Heart left ventricle (tissue), 16 donors: ENCODE data around the gene RFT1. TPM values are rescaled to one million over a fixed set of nuclear protein-coding genes. Genes with fewer than 3 reads are reported as not detected.

ENCODE experiments used
- ATAC-seq, 4 donors: fragments of 200-7000 bp; cut with Tn5 transposase; one replicate each; pipeline ENCODE4 v1.9.1; 2020 to 2022; ENCODE audit warnings: moderate library complexity in 4 of 4, mild to moderate bottlenecking in 3 of 4, moderate number of reproducible peaks in 1 of 4
- DNase-seq, 5 donors: peaks; one replicate each; pipeline ENCODE4 v3.0.0-alpha.2; 2020
- H3K27ac ChIP-seq, 12 donors: fragments of 200-600 bp; sonication (generic) in 4 of 12; one replicate each; pipeline versions ENCODE4 v1.5.0 to v1.8.0; 2016 to 2022; ENCODE audit warnings: mild to moderate bottlenecking in 2 of 12
- H3K27me3 ChIP-seq, 9 donors: fragments of 200-600 bp; sonication (generic) in 2 of 9; one replicate each; pipeline versions ENCODE4 v1.5.1 to v1.8.0; 2016 to 2022; ENCODE audit warnings: mild to moderate bottlenecking in 3 of 9
- H3K36me3 ChIP-seq, 9 donors: fragments of 200-600 bp; sonication (generic) in 2 of 9; one replicate each; pipeline versions ENCODE4 v1.5.0 to v1.8.0; 2018 to 2022; ENCODE audit warnings: mild to moderate bottlenecking in 2 of 9
- H3K4me1 ChIP-seq, 12 donors: fragments of 200-600 bp; sonication (generic) in 4 of 12; one replicate each; pipeline versions ENCODE4 v1.5.0 to v1.8.0; 2016 to 2022; ENCODE audit warnings: mild to moderate bottlenecking in 3 of 12
- H3K4me3 ChIP-seq, 12 donors: fragments of 200-600 bp; sonication (generic) in 4 of 12; one replicate each; pipeline versions ENCODE4 v1.5.0 to v1.8.0; 2017 to 2022; ENCODE audit warnings: mild to moderate bottlenecking in 9 of 12, moderate library complexity in 4 of 12
- H3K9me3 ChIP-seq, 12 donors: fragments of 200-600 bp; sonication (generic) in 4 of 12; one replicate each; pipeline versions ENCODE4 v1.5.0 to v1.8.0; 2016 to 2022; ENCODE audit warnings: mild to moderate bottlenecking in 1 of 12
- CTCF ChIP-seq, 12 donors: fragments of 200-600 bp; sonication (generic) in 4 of 12; IDR thresholded peaks; one replicate each; pipeline versions ENCODE4 v1.5.0 to v1.8.0; 2018 to 2022; ENCODE audit warnings: antibody characterized with exemption in 12 of 12, mild to moderate bottlenecking in 5 of 12
- POLR2A ChIP-seq, 2 donors: fragments of 450-650 bp; IDR thresholded peaks; one replicate each; pipeline ENCODE4 v1.6.1; 2017; ENCODE audit warnings: antibody characterized with exemption in 2 of 2, mild to moderate bottlenecking in 2 of 2, moderate library complexity in 2 of 2
- WGBS, 4 donors: extraction: QIAGEN DNeasy Blood & Tissue Kit in 2 of 4; methylation state at CpG; one replicate each; pipeline versions ENCODE4 v1.1.5 to v1.1.7; 2013 to 2018; 5-methylcytosine and 5-hydroxymethylcytosine counted together
- intact Hi-C, 10 donors: fragments of 100-400 bp; cut with DNase I; formaldehyde crosslinking; loops; one replicate each; pipeline versions ENCODE4 v1.11.1 to v1.14.2; 2022
- polyA plus RNA-seq, 2 donors: library from polyadenylated mRNA; stranded (reverse); fragments of 200-250 nt; gene quantifications; one replicate each; pipeline ENCODE4 v1.2.3, GENCODE V29; 2013
- total RNA-seq, 9 donors: library from RNA; depleted of rRNA in 2 of 9; stranded (reverse); fragments of >200 nt in 2 of 9; fragmentation: NEBNext Ultra II Directional in 3 of 9; extraction: Animal tissue kit (Norgen Biotek cat#: 25700) in 3 of 9; gene quantifications; one replicate each; pipeline versions ENCODE4 v1.1.0 to v1.2.4, GENCODE V29; 2016 to 2023
- donor health status: ischemic (EF 13 %, LVEDD 7.1; RV severe dilation, severe dysfunction).
- donor health status: healthy with polysubstance abuse.
- donor health status: DM: no; HTN: yes; CAD: no.
- donor health status: DM: no; HTN: no; CAD: no.
- donor health status: ischemic (EF 25% LVEDD 6.9; RV normal size, moderate dysfunction).
- donor health status: ischemic (EF 25% LVEDD 5.7; RV mildly dilated, moderate dysfunction).
- donor health status: healthy.
- donor health status: DM: yes; HTN: yes; CAD: no.
- donor health status: ischemic (EF 35%, LVEDD 5.7; RV mildly dilated, moderate dysfunction).
- donor health status: nonischemic (EF 11% LVEDD 7.7; RV severe dilation, severe dysfunction).
- donor health status: DM: yes; HTN: yes; CAD: no.
- donor health status: PGD.
- donor health status: ischemic (EF 29% LVEDD 5.4; RV normal size, mild dysfunction).
- donor health status: nonischemic (EF 23%, LVEDD 6.1; RV moderate dilation, normal function).

RFT1 gene
- total and polyA plus RNA-seq, 11 donors, result 5.0 to 16.2 (median 8.8) TPM

GRCh38 chr3:53039376-53039752 is 90.9 kb downstream of the RFT1 start:
- Histone ChIP-seq H3K36me3 (no peaks in the 10 kb centered on the region), H3K27me3 (no peaks in the 10 kb centered on the region), H3K4me3 (no peak overlapping the region), H3K4me1 (peaks cover 0 to 28% (median 12%) of the 10 kb centered on the region in 12 donors), H3K9me3 (no peaks in the 10 kb centered on the region), H3K27ac (no peak overlapping the region)
- no peak for TF ChIP-seq POLR2A (IDR thresholded peaks at IDR 0.05)
- no peak for TF ChIP-seq CTCF (IDR thresholded peaks at IDR 0.05)
- 84 to 94% (median 91%) methylated on average over 2 of the region's 2 CpGs for WGBS, 4 donors
- intact Hi-C loops, result no loop called here
- DNase-seq (no peak), ATAC-seq (no peak)

GRCh38 chr3:53038679-53039375 is 91.4 kb downstream of the RFT1 start:
- intact Hi-C loops, result no loop called here
- DNase-seq (no peak), ATAC-seq (no peak)
- no peaks in the 10 kb centered on the region for H3K36me3 ChIP-seq
- no peaks in the 10 kb centered on the region for H3K9me3 ChIP-seq
- no peak overlapping the region for H3K4me3 ChIP-seq
- H3K27ac ChIP-seq, result no peak overlapping the region
- no peak for TF ChIP-seq POLR2A (IDR thresholded peaks at IDR 0.05)
- no peak for TF ChIP-seq CTCF (IDR thresholded peaks at IDR 0.05)
- WGBS, 4 donors, result 86 to 93% (median 90%) methylated on average over 5 of the region's 5 CpGs
- H3K4me1 ChIP-seq, result peaks cover 0 to 23% (median 6%) of the 10 kb centered on the region in 12 donors
- no peaks in the 10 kb centered on the region for H3K27me3 ChIP-seq

Other genes with a start within 250 kb of the RFT1 start
- 10 to 100 TPM in 4 of 9 donors, 1 to 10 TPM in 5; 4.4 to 17.1 (median 10.0) TPM for gene STIMATE, start 232.9 kb downstream of the RFT1 start, total RNA-seq
- 1 to 10 TPM; 3.4 to 4.5 TPM for gene STIMATE, start 232.9 kb downstream of the RFT1 start, polyA plus RNA-seq
- gene SFMBT1, start 84.4 kb downstream of the RFT1 start, total RNA-seq, result 10 to 100 TPM; 13.7 to 18.8 (median 15.5) TPM
- gene SFMBT1, start 84.4 kb downstream of the RFT1 start, polyA plus RNA-seq, result 1 to 10 TPM; 3.4 to 9.6 TPM
- 10 to 100 TPM in 6 of 9 donors, 1 to 10 TPM in 3; 5.3 to 44.5 (median 11.6) TPM for gene PRKCD, start 30.8 kb upstream of the RFT1 start, total RNA-seq
- 10 to 100 TPM in 1 of 2 donors, 1 to 10 TPM in 1; 7.8 to 13.4 TPM for gene PRKCD, start 30.8 kb upstream of the RFT1 start, polyA plus RNA-seq
- 100 to 1,000 TPM in 1 of 9 donors, 10 to 100 TPM in 8; 20.6 to 111 (median 36.6) TPM for gene TKT, start 125.6 kb upstream of the RFT1 start, total RNA-seq
- gene TKT, start 125.6 kb upstream of the RFT1 start, polyA plus RNA-seq, result 100 to 1,000 TPM in 1 of 2 donors, 10 to 100 TPM in 1; 23.8 to 111 TPM
- 10 to 100 TPM; 13.2 to 23.7 (median 16.9) TPM for gene DCP1A, start 217.1 kb upstream of the RFT1 start, total RNA-seq
- gene DCP1A, start 217.1 kb upstream of the RFT1 start, polyA plus RNA-seq, result 10 to 100 TPM in 1 of 2 donors, 1 to 10 TPM in 1; 5.8 to 10.8 TPM